ENCODE data around the gene GFY. TPM values are rescaled to one million over a fixed set of nuclear protein-coding genes. Genes with fewer than 3 reads are reported as not detected.
A peak's percentile ranks its signal among the peaks of the same experiment; 100 is the strongest.

Gene GFY
- not detected for total RNA-seq
- long read RNA-seq, result 0 reads

- ATAC-seq (ENCODE audit: poor library complexity) (no peak), DNase-seq (no peak)
- intact Hi-C loops (cut with DNase I), result no loop called here
These were observed at the start of gene GFY for GRCh38 chr19:49425178-49425577. Gene GFY (plus strand): TSS chr19:49425388. CDS start chr19:49426431, 1,043 bp downstream.

- DNase-seq (no peak), ATAC-seq (ENCODE audit: poor library complexity) (no peak)
- intact Hi-C loops (cut with DNase I), result no loop called here
These were observed 46.7 kb upstream of the GFY start for GRCh38 chr19:49378512-49378911.

- no peak for DNase-seq
- ATAC-seq (ENCODE audit: poor library complexity), result no peak
These were observed 44.8 kb upstream of the GFY start for GRCh38 chr19:49380391-49380790.

GRCh38 chr19:49382639-49383038 lies 42.5 kb upstream of the GFY start:
- no peak for DNase-seq
- ATAC-seq (ENCODE audit: poor library complexity), result no peak
- intact Hi-C loops (cut with DNase I), result no loop called here

More at GRCh38 chr19:49380391-49380790, 44.8 kb upstream of the GFY start:
- intact Hi-C loops (cut with DNase I), result no loop called here

- ATAC-seq (ENCODE audit: poor library complexity) (no peak), DNase-seq (no peak)
- intact Hi-C loops (cut with DNase I), result no loop called here
These were observed 41.6 kb upstream of the GFY start for GRCh38 chr19:49383599-49383998.

GRCh38 chr19:49387936-49388372 lies 37.2 kb upstream of the GFY start, which contains the start of gene KASH5:
Gene KASH5 (plus strand): TSS chr19:49388249. CDS start chr19:49390884, 2,635 bp downstream.
- intact Hi-C loops (cut with DNase I), result no loop called here
- ATAC-seq (ENCODE audit: poor library complexity) (peak; percentile 86), DNase-seq (peak; percentile 87)

GRCh38 chr19:49389406-49389805 lies 35.8 kb upstream of the GFY start:
- no peak for ATAC-seq (ENCODE audit: poor library complexity)
- intact Hi-C loops (cut with DNase I), result no loop called here
- no peak for DNase-seq

GRCh38 chr19:49390131-49390928 lies 34.9 kb upstream of the GFY start:
- DNase-seq (no peak), ATAC-seq (ENCODE audit: poor library complexity) (no peak)
- intact Hi-C loops (cut with DNase I), result loop anchor here (10.0 kb wide), 1 partner anchor 154 kb away; no protein-coding TSS in a partner anchor

GRCh38 chr19:49390929-49391359 lies 34.2 kb upstream of the GFY start:
- no peak for ATAC-seq (ENCODE audit: poor library complexity)
- intact Hi-C loops (cut with DNase I), result loop anchor here (10.0 kb wide), 1 partner anchor 154 kb away; no protein-coding TSS in a partner anchor
- DNase-seq, result no peak

- peak; percentile 90 for ATAC-seq (ENCODE audit: poor library complexity)
- DNase-seq, result peak; percentile 85
- intact Hi-C loops (cut with DNase I), result loop anchor here (2.0 to 10.0 kb wide), 2 partner anchors 51 to 153 kb away; no protein-coding TSS in a partner anchor
These were observed 33.4 kb upstream of the GFY start for GRCh38 chr19:49391581-49392399.

- DNase-seq (no peak), ATAC-seq (ENCODE audit: poor library complexity) (no peak)
- intact Hi-C loops (cut with DNase I), result loop anchor here (2.0 to 10.0 kb wide), 2 partner anchors 49 to 151 kb away; no protein-coding TSS in a partner anchor
These were observed 31.3 kb upstream of the GFY start for GRCh38 chr19:49393881-49394280.

- intact Hi-C loops (cut with DNase I), result loop anchor here (10.0 kb wide), 1 partner anchor 149 kb away; no protein-coding TSS in a partner anchor
- DNase-seq (no peak), ATAC-seq (ENCODE audit: poor library complexity) (no peak)
These were observed 29.4 kb upstream of the GFY start for GRCh38 chr19:49395581-49396407.

- ATAC-seq (ENCODE audit: poor library complexity), result no peak
- intact Hi-C loops (cut with DNase I), result loop anchor here (10.0 kb wide), 1 partner anchor 148 kb away; no protein-coding TSS in a partner anchor
- no peak for DNase-seq
These were observed 28.3 kb upstream of the GFY start for GRCh38 chr19:49396738-49397505.

- ATAC-seq (ENCODE audit: poor library complexity) (no peak), DNase-seq (no peak)
- intact Hi-C loops (cut with DNase I), result loop anchor here (10.0 kb wide), 1 partner anchor 147 kb away; no protein-coding TSS in a partner anchor
These were observed 27.1 kb upstream of the GFY start for GRCh38 chr19:49398001-49398615.

- intact Hi-C loops (cut with DNase I), result loop anchor here (10.0 kb wide), 1 partner anchor 146 kb away; no protein-coding TSS in a partner anchor
- DNase-seq, result no peak
- ATAC-seq (ENCODE audit: poor library complexity), result no peak
These were observed 26.3 kb upstream of the GFY start for GRCh38 chr19:49398931-49399330.

GRCh38 chr19:49400029-49400428 lies 25.2 kb upstream of the GFY start:
- no peak for DNase-seq
- ATAC-seq (ENCODE audit: poor library complexity), result no peak
- intact Hi-C loops (cut with DNase I), result no loop called here
